Endothelial cell of umbilical vein (primary cell): ENCODE data around the gene TEX55.

Experiments
- CTCF ChIP-seq, 2 donors: IDR thresholded peaks; 1 replicate in 1 of 2; 2 replicates in 1 of 2; pipeline ENCODE4 v1.5.1; 2011; ENCODE audit warnings: low read length in 2 of 2, mild to moderate bottlenecking in 2 of 2, moderate library complexity in 2 of 2, control low read depth in 1 of 2, inconsistent platforms in 1 of 2, low read depth in 1 of 2; ENCODE audit not compliant: insufficient read depth in 1 of 2; ENCODE audit errors: extremely low read depth in 1 of 2
- EZH2 ChIP-seq: IDR thresholded peaks from 2 replicates; pipeline ENCODE4 v1.6.1; 2012; ENCODE audit warnings: borderline replicate concordance, low read depth, mild to moderate bottlenecking, moderate library complexity, low read length, inconsistent platforms; ENCODE audit not compliant: severe bottlenecking
- FOS ChIP-seq: IDR thresholded peaks from 2 replicates; pipeline ENCODE4 v1.6.1; 2011; ENCODE audit warnings: mild to moderate bottlenecking, low read length, moderate library complexity, borderline replicate concordance; ENCODE audit not compliant: insufficient read depth
- GATA2 ChIP-seq: IDR thresholded peaks from 2 replicates; pipeline ENCODE4 v1.7.0; 2011; ENCODE audit warnings: low read depth, mild to moderate bottlenecking, moderate library complexity, mixed read lengths, low read length; ENCODE audit not compliant: insufficient read length, insufficient read depth
- JUN ChIP-seq: IDR thresholded peaks from 2 replicates; pipeline ENCODE4 v1.6.1; 2011; ENCODE audit warnings: borderline replicate concordance, low read depth; ENCODE audit not compliant: insufficient read length, insufficient read depth
- MAX ChIP-seq: IDR thresholded peaks from 2 replicates; pipeline ENCODE4 v1.6.1; 2011; ENCODE audit not compliant: insufficient read depth, insufficient read length
- POLR2A ChIP-seq: IDR thresholded peaks from 2 replicates; pipeline ENCODE4 v1.6.1; 2012; ENCODE audit warnings: low read depth, mild to moderate bottlenecking, control low read depth, low read length
- POLR2AphosphoS5 ChIP-seq: IDR thresholded peaks from 2 replicates; pipeline ENCODE4 v1.6.1; 2012; ENCODE audit warnings: low read depth, mild to moderate bottlenecking, control low read depth, low read length, moderate library complexity; ENCODE audit not compliant: insufficient read depth

DNA sequence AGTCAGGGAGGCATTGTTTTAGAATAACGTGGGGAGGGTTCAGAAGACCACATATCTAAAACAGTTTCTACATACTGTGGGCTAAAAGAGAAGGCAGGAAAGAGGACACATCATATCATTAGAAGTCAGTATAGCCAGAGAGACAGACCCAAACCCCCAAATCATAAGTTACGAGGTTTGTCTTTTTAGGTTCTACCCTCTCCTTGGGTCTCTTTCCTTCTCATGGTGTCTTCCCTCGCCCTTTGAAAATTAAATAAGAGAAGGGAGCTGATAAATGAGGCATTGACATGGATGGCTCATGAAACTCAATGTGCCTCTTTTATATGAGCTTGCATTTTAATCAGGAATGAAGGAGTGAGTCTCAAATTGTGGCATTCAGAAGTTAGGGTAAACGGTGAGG lies 30.8 kb downstream of the TEX55 start:
- TF ChIP-seq CTCF (IDR thresholded peaks at IDR 0.05; ENCODE audit: extremely low read depth in 1 of 2, insufficient read depth in 1 of 2, low read depth in 1 of 2, low read length in 2 of 2) (no peak), JUN (no peak), POLR2A (no peak), FOS (no peak), MAX (no peak), POLR2AphosphoS5 (no peak), EZH2 (no peak), GATA2 (no peak)
